ENCODE data around the gene ADCY2. TPM values are rescaled to one million over a fixed set of nuclear protein-coding genes. Genes with fewer than 3 reads are reported as not detected.

ADCY2 gene
- polyA plus RNA-seq, 1 of the 3 experiments (the other 2 are of a cell fraction): not detected

- H3K9me2 ChIP-seq: no peaks in the 10 kb centered on the region
- ChIA-PET CTCF (no interaction called here), POLR2A (no interaction called here)
- H3K79me2 ChIP-seq (ENCODE audit: insufficient read depth): no peaks in the 10 kb centered on the region
- H3K9me3 ChIP-seq: no peaks in the 10 kb centered on the region
- H3K4me2 ChIP-seq: no peak overlapping the region
- TF ChIP-seq TAF1 (IDR thresholded peaks at IDR 0.05; ENCODE audit: borderline replicate concordance, low read depth, low read length): no peak
- TF ChIP-seq SIN3A (IDR thresholded peaks at IDR 0.05; ENCODE audit: borderline replicate concordance, low read depth, low read length): no peak
- TF ChIP-seq REST (IDR thresholded peaks at IDR 0.05; ENCODE audit: low read depth, low read length): no peak
- TF ChIP-seq MXI1 (IDR thresholded peaks at IDR 0.05; ENCODE audit: low read depth, low read length): no peak
- TF ChIP-seq JUND (IDR thresholded peaks at IDR 0.05): no peak
- no peak for TF ChIP-seq ELF1 (IDR thresholded peaks at IDR 0.05)
- TF ChIP-seq FOXJ3 (CRISPR knock-in tag; IDR thresholded peaks at IDR 0.05): no peak
- TF ChIP-seq CTCF (IDR thresholded peaks at IDR 0.05): no peak
- TF ChIP-seq MAX (IDR thresholded peaks at IDR 0.05; ENCODE audit: low read depth): no peak
- TF ChIP-seq GATA2 (CRISPR knock-in tag; IDR thresholded peaks at IDR 0.05): no peak
- no peak for TF ChIP-seq EZH2phosphoT487 (IDR thresholded peaks at IDR 0.05; ENCODE audit: borderline replicate concordance, low read depth)
- TF ChIP-seq NRF1 (IDR thresholded peaks at IDR 0.05; ENCODE audit: low read depth, low read length): no peak
- TF ChIP-seq FOSL2 (IDR thresholded peaks at IDR 0.05; ENCODE audit: borderline replicate concordance, low read depth): no peak
- TF ChIP-seq EP300 (IDR thresholded peaks at IDR 0.05; ENCODE audit: borderline replicate concordance in 1 of 2, low read depth in 1 of 2, low read length in 1 of 2): no peak
- no peak for TF ChIP-seq ZBTB33 (IDR thresholded peaks at IDR 0.05; ENCODE audit: borderline replicate concordance, low read depth)
- TF ChIP-seq SMC3 (IDR thresholded peaks at IDR 0.05; ENCODE audit: low read depth, low read length): no peak
- no peak for TF ChIP-seq CHD2 (IDR thresholded peaks at IDR 0.05; ENCODE audit: low read length, partially characterized antibody)
- no peak for TF ChIP-seq IRF3 (IDR thresholded peaks at IDR 0.05; ENCODE audit: low read depth, low read length)
- TF ChIP-seq YY1 (IDR thresholded peaks at IDR 0.05; ENCODE audit: low read depth): no peak
- no peak for TF ChIP-seq PBX3 (IDR thresholded peaks at IDR 0.05)
- no peak overlapping the region for H3K27ac ChIP-seq (ENCODE audit: low read depth in 2 of 2, low read length in 1 of 2)
- no peak overlapping the region for H2AFZ ChIP-seq (ENCODE audit: low read depth)
- no peaks in the 10 kb centered on the region for H3K36me3 ChIP-seq (replicated peaks in 1 of 2; ENCODE audit: control insufficient read depth in 1 of 2, insufficient read depth in 2 of 2, low read length in 1 of 2)
- H3K4me3 ChIP-seq (ENCODE audit: low read depth in 2 of 2, low read length in 1 of 2): no peak overlapping the region
- H4K20me1 ChIP-seq (ENCODE audit: insufficient read depth): no peaks in the 10 kb centered on the region
- no peaks in the 10 kb centered on the region for H3K27me3 ChIP-seq (ENCODE audit: insufficient read depth)
- H3K4me1 ChIP-seq (ENCODE audit: control insufficient read depth in 1 of 2, insufficient read depth in 2 of 2, low read depth in 1 of 2, low read length in 1 of 2): no peaks in the 10 kb centered on the region
- H3F3A ChIP-seq (replicated peaks; ENCODE audit: insufficient read depth): no peaks in the 10 kb centered on the region
- WGBS (ENCODE audit: low lambda C conversion rate): 4% methylated on average over 6 of the region's 6 CpGs
- no peak overlapping the region for H3K9ac ChIP-seq
- DNase-seq: no peak
Measured at GRCh38 chr5:7546555-7546954, 150.6 kb downstream of the ADCY2 start.

Data from SK-N-SH (cell line).